AG04449 (cell line): ENCODE data around the gene CLP1.
"Not testable (repeated sequence)": the region's sequence is repeated elsewhere in the genome, so short reads cannot be mapped to it uniquely, and the experiment has no call there.

ENCODE experiments used
- CTCF ChIA-PET: fragments of 350-600 bp; formaldehyde crosslinking; extraction: SDS; loops from one replicate; lab custom pipeline; 2021; ENCODE audit warnings: antibody characterized with exemption; lab: Yijun Ruan, JAX
- POLR2A ChIA-PET: fragments of 400-600, 350-600 bp; formaldehyde crosslinking; extraction: SDS; loops from one replicate; lab custom pipeline; 2020; ENCODE audit warnings: antibody characterized with exemption, inconsistent platforms; lab: Yijun Ruan, JAX
- DNase-seq: peaks from one replicate; pipeline ENCODE4 v3.0.0-alpha.2; 2010; ENCODE audit warnings: low read depth, low spot score
- H3K4me3 ChIP-seq: 2 replicates; pipeline ENCODE4 v1.5.1; 2011; ENCODE audit warnings: low read depth, mild to moderate bottlenecking, control low read depth, low read length
- CTCF ChIP-seq: IDR thresholded peaks from one replicate; pipeline ENCODE4 v1.5.1; 2011; ENCODE audit warnings: mild to moderate bottlenecking, moderate library complexity, low read length, control low read depth, inconsistent platforms; ENCODE audit not compliant: insufficient read depth; ENCODE audit errors: missing control alignments

CLP1 gene

GRCh38 chr11:57698843-57699365 is 41.3 kb downstream of the CLP1 start:
- ChIA-PET CTCF (interaction anchor here (1.0 to 1.4 kb wide), 3 partner anchors 10 to 102 kb away, joined by 4 read pairs; no protein-coding TSS in a partner anchor), POLR2A (interaction anchor here (1.2 kb wide), 1 partner anchor 13 kb away, joined by 4 read pairs; the partner anchor contains the start of genes MED19 and TMX2)
- DNase-seq = no peak
- no peak for TF ChIP-seq CTCF
- no peak overlapping the region for H3K4me3 ChIP-seq

GRCh38 chr11:57699813-57700212 is 42.3 kb downstream of the CLP1 start:
- H3K4me3 ChIP-seq = no peak overlapping the region
- DNase-seq = no peak
- POLR2A ChIA-PET = no interaction called here
- CTCF ChIA-PET = no interaction called here
- no peak for TF ChIP-seq CTCF

- CTCF ChIA-PET = no interaction called here
- DNase-seq = no peak
- POLR2A ChIA-PET = no interaction called here
- H3K4me3 ChIP-seq = no peak overlapping the region
- TF ChIP-seq CTCF = no peak
Measured at GRCh38 chr11:57700425-57700824, 42.9 kb downstream of the CLP1 start.

GRCh38 chr11:57703341-57703740 is 45.8 kb downstream of the CLP1 start:
- no peak for TF ChIP-seq CTCF
- ChIA-PET CTCF (interaction anchor here (1.2 to 1.3 kb wide), 3 partner anchors 20 to 822 kb away, joined by 3 to 4 read pairs (median 4); no protein-coding TSS in a partner anchor), POLR2A (no interaction called here)
- no peak overlapping the region for H3K4me3 ChIP-seq
- peak; percentile 1 for DNase-seq

GRCh38 chr11:57704932-57705331 is 47.4 kb downstream of the CLP1 start:
- DNase-seq = no peak
- CTCF ChIA-PET = interaction anchor here (1.5 kb wide), 1 partner anchor 96 kb away, joined by 6 read pairs; no protein-coding TSS in a partner anchor

GRCh38 chr11:57705432-57705831 is 47.9 kb downstream of the CLP1 start:
- H3K4me3 ChIP-seq, POLR2A ChIA-PET, DNase-seq: not testable (repeated sequence)
- CTCF ChIA-PET = interaction anchor here (1.5 kb wide), 1 partner anchor 96 kb away, joined by 6 read pairs; no protein-coding TSS in a partner anchor

More at GRCh38 chr11:57704932-57705331, 47.4 kb downstream of the CLP1 start:
- no peak overlapping the region for H3K4me3 ChIP-seq
- TF ChIP-seq CTCF = no peak
- POLR2A ChIA-PET = no interaction called here
